ENCODE measurements around the gene PAX6.

DNA sequence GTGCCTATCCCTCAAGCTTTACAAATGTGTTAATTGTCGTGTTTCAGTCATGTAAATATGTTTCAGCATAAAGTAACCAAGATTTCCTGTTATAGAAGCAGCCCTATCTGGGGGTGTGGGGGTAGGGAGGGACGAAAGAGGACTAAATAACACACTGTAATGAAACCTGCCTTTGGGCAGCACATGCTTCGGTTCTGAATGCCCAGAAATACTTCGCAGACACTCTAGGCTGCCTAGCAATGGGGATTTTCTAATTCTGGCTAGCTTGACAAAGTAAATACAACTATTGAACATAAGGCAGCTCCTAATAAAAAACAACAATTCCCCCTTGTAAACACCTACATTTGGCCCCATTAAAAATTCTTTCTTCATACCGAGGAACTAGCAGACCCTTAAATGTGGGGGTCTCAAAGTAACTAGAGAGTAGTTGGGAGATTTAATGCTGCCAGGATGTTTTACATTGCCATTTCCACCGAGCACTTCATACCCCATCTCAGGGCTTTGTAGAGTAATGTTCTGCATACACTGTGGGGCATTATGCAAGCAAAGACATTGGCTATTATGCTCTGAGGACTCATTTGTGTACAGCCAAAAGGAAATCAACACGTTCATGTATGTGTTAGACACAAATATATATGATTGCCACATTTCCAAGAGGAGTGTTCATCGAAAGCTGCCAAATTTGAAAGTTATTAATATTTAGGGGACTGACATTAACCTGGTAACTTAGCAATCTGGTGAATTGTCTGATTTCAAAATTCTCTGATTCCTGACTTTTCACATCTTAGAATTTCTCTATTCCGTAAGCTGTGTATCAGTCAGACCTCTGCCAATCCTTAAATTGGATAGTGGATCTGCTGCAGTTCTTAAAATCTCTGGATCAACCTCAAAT, 42.1 kb downstream of the PAX6 start:
- TF ChIP-seq MTA1 (IDR thresholded peaks at IDR 0.05; ENCODE audit: borderline replicate concordance) (no peak), BRCA1 (IDR thresholded peaks at IDR 0.05) (no peak), BRCA1 (CRISPR knock-in tag; IDR thresholded peaks at IDR 0.05) (no peak), ZBTB17 (CRISPR knock-in tag; IDR thresholded peaks at IDR 0.05) (no peak), EHMT2 (IDR thresholded peaks at IDR 0.05) (no peak), ZNF121 (CRISPR knock-in tag; conservative IDR thresholded peaks at IDR 0.05) (no peak), MTF1 (CRISPR knock-in tag; IDR thresholded peaks at IDR 0.05; ENCODE audit: borderline replicate concordance) (no peak), JUNB (CRISPR knock-in tag; conservative IDR thresholded peaks at IDR 0.05) (no peak), ZNF197 (CRISPR knock-in tag; IDR thresholded peaks at IDR 0.05; ENCODE audit: low read depth) (no peak), ETV6 (IDR thresholded peaks at IDR 0.05; ENCODE audit: borderline replicate concordance in 1 of 2, low read depth in 2 of 2, low read length in 1 of 2) (no peak), ETV6 (CRISPR knock-in tag; IDR thresholded peaks at IDR 0.05; ENCODE audit: borderline replicate concordance) (no peak)
- TF ChIP-seq, protein P1, sequence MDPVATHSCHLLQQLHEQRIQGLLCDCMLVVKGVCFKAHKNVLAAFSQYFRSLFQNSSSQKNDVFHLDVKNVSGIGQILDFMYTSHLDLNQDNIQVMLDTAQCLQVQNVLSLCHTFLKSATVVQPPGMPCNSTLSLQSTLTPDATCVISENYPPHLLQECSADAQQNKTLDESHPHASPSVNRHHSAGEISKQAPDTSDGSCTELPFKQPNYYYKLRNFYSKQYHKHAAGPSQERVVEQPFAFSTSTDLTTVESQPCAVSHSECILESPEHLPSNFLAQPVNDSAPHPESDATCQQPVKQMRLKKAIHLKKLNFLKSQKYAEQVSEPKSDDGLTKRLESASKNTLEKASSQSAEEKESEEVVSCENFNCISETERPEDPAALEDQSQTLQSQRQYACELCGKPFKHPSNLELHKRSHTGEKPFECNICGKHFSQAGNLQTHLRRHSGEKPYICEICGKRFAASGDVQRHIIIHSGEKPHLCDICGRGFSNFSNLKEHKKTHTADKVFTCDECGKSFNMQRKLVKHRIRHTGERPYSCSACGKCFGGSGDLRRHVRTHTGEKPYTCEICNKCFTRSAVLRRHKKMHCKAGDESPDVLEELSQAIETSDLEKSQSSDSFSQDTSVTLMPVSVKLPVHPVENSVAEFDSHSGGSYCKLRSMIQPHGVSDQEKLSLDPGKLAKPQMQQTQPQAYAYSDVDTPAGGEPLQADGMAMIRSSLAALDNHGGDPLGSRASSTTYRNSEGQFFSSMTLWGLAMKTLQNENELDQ (CRISPR knock-in tag; IDR thresholded peaks at IDR 0.05; ENCODE audit: borderline replicate concordance), result no peak
- TF ChIP-seq, protein P2, sequence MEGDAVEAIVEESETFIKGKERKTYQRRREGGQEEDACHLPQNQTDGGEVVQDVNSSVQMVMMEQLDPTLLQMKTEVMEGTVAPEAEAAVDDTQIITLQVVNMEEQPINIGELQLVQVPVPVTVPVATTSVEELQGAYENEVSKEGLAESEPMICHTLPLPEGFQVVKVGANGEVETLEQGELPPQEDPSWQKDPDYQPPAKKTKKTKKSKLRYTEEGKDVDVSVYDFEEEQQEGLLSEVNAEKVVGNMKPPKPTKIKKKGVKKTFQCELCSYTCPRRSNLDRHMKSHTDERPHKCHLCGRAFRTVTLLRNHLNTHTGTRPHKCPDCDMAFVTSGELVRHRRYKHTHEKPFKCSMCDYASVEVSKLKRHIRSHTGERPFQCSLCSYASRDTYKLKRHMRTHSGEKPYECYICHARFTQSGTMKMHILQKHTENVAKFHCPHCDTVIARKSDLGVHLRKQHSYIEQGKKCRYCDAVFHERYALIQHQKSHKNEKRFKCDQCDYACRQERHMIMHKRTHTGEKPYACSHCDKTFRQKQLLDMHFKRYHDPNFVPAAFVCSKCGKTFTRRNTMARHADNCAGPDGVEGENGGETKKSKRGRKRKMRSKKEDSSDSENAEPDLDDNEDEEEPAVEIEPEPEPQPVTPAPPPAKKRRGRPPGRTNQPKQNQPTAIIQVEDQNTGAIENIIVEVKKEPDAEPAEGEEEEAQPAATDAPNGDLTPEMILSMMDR (IDR thresholded peaks at IDR 0.05 in 2 of 3, conservative IDR thresholded peaks at IDR 0.05 in 1 of 3; ENCODE audit: insufficient read depth in 2 of 3, low read depth in 1 of 3, low read length in 3 of 3), result no peak

Data from K562 (cell line).